ENCODE measurements around the gene CCDC195.

DNA sequence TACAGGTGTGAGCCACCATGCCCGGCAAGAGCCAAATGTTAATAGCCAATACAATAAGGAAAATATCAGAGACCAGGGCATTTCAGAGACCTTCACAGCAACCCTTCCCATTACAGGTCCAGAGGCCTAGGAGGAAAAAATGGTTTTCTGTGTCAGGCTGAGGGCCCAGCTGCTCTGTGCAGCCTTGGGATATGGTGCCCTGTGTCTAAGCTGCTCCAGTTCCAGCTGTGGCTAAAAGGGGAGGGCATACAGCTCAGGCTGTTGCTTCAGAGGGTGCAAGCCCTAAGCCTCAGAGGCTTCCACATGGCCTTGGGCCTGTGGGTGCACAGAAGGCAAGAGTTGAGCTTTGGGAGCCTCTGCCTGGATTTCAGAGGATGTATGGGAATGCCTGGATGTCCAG is 20.1 kb upstream of the CCDC195 start:
- TF ChIP-seq, protein P1, sequence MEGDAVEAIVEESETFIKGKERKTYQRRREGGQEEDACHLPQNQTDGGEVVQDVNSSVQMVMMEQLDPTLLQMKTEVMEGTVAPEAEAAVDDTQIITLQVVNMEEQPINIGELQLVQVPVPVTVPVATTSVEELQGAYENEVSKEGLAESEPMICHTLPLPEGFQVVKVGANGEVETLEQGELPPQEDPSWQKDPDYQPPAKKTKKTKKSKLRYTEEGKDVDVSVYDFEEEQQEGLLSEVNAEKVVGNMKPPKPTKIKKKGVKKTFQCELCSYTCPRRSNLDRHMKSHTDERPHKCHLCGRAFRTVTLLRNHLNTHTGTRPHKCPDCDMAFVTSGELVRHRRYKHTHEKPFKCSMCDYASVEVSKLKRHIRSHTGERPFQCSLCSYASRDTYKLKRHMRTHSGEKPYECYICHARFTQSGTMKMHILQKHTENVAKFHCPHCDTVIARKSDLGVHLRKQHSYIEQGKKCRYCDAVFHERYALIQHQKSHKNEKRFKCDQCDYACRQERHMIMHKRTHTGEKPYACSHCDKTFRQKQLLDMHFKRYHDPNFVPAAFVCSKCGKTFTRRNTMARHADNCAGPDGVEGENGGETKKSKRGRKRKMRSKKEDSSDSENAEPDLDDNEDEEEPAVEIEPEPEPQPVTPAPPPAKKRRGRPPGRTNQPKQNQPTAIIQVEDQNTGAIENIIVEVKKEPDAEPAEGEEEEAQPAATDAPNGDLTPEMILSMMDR (IDR thresholded peaks at IDR 0.05; ENCODE audit: borderline replicate concordance, extremely low read depth, low read length, poor library complexity, severe bottlenecking) = no peak
- no peak for TF ChIP-seq EZH2 (IDR thresholded peaks at IDR 0.05; ENCODE audit: borderline replicate concordance, low read depth, low read length, severe bottlenecking)

Data from DND-41 (cell line).